NCI-H1436 (cell line): ENCODE results near the gene ARHGAP24.

ENCODE experiments used
- DNase-seq: peaks from one replicate; lab custom pipeline; 2025; lab: John Stamatoyannopoulos, UW

The ARHGAP24 gene

DNA sequence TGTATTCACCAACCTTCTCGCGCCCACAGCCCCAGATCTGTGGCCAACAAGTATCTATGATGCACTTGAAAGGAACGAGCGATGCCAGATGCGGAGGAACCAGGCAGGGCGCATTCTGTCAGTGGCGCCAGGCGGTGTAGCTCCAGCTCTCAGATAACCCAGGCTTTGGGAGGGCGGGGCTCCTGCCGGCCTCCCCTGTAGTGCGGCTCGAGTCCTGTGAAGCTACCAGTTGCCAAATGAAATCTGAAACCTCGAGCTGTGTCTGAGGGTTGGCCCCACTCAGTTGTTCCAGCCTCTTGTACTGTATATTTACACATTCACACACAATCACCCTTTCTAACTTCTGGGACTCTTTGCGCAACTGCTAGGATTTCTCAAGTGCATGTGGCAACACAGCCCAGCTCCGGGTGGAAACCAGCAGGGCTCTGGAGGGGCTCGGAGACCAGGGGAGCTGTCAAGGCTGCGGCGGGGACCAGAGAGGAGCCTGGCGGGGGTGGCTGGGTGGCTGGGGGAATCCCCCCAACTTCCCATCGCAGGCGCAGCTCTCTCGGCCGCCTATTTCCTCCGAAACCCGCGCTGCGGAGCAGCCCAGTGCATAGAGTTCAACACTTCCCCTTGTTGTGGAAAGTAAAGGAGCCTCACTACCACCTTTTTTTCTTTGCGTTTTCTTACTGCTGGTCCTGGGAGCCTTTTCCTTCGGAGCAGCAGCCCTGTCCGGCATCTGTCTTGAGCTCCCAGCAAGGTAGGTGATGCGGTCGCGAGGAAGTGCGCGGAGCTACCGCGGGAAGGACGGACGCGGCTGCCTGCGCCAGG, at the start of gene ARHGAP24:
Gene ARHGAP24, plus strand, starts transcription at position 333 of the 813 bp plus-strand sequence.
- DNase-seq, result peak; percentile 83

DNA sequence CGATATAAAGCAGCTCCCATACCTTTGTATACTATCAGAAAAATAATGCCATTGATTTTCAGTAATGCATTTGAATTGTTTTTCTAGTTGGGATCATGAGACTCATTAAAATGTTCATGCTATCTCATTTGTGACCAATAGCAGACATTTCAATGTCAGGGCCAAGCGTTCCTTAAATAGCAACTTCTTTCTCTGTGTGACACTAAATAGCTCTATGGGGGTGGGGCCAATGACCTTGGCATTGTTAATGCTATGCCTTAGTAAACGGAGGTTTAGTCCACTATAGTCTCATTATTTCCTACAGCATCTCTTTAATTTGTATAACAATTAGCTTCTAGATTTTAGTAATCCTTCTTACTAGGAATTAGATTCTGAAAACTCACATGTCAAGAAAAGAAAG, 48.6 kb upstream of the ARHGAP24 start:
- no peak for DNase-seq

DNA sequence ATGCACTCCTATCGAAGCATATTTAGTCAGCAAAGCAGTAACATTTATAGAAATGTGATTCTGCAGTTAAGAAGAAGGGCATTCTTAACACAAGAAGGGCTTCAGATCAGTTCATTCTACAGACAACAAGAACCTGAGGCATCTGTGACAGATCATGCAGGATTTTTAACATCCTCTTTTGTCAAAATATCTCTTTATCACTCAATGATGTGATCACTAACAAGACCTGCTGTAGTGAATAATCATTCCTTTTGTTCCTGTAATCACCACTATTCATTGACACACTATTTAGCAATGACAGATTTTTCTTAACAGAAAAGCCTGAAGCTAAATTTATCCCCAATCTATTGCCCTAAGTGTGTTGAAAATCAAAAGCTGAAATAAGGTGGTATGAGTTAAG, 47.8 kb upstream of the ARHGAP24 start:
- DNase-seq, result no peak

DNA sequence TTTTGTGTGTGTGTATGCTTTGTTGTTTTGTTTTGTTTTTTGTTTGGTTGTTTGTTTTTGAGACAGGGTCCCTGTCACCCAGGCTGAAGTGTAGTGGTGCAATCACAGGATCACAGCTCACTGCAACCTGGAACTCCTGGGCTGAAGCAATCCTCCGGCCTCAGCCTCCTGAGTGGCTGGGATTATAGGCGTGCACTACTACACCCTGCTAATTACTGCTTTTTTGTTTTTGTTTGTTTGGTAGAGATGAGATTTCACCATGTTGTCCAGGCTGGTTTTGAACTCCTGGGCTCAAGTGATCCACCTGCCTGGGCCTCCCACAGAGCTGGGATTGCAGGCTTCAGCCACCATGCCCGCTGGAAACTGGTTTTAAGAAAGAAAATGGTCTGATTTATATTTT, 44.7 kb upstream of the ARHGAP24 start:
- no peak for DNase-seq

DNA sequence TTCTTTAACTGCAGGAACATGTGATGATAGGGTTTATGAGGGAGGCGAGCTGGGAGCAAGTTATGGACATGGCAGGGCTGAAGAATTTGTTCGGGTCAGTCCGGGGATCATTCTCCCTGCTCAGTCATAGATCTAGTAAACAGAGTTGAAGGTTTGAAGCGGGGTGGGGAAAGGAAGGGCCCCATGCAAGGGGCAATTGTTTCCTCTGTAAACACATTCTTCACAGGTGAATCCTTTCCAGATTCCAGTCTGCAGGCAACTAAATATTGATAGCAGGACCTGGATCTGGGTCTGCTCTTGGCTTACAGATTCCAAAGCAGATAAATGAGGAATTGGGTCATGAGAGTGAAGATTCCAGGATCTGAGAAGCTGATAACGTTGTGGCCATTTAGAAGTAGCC, 44.3 kb upstream of the ARHGAP24 start:
- no peak for DNase-seq

DNA sequence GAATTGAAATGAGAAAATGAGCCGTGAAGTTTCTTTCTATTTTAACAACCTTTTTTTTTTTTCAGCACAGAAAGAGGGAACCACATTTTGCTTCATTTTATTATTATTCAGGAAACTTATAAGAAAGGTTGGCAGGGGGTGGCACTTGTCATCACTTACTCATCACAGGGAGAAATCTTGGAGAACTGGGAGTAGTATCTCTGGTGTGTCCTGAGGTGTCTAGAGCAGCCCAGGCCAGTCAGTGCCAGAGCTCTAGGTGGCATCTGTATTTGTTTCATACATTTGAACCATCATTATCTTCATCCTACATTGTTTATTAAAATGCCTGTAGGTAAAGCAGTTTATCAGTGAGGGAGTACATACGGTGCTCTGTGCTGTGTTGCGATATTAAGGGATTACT, 43.8 kb upstream of the ARHGAP24 start:
- DNase-seq, result no peak

DNA sequence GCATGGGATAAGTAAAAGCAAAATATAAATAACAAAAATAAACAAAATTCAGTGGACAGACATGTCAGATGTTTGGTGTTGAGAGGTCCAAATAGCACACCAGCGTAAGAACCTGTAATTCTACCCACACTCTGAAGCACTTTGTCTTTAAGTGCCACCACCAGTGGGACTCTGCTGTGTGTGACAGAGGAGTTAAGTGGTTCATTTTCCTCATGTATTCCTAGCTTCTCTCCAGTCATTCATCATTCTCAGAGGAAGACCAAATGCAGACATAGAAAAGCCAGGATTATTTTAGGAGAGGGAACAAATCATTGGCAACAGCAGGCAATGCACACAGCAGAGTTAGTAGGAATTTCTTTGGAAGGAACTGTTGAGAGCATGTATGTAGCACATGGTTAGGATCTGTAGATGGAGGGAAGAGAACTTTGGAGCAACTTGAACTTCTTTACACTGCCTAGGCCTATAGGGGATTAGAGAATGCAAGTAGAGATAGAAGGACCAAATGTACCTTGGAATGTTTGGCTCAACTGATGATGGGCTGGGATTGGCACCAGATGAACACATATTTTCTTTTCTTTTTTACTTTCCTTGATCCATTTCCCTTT, 43.0 kb upstream of the ARHGAP24 start:
- DNase-seq, result no peak

DNA sequence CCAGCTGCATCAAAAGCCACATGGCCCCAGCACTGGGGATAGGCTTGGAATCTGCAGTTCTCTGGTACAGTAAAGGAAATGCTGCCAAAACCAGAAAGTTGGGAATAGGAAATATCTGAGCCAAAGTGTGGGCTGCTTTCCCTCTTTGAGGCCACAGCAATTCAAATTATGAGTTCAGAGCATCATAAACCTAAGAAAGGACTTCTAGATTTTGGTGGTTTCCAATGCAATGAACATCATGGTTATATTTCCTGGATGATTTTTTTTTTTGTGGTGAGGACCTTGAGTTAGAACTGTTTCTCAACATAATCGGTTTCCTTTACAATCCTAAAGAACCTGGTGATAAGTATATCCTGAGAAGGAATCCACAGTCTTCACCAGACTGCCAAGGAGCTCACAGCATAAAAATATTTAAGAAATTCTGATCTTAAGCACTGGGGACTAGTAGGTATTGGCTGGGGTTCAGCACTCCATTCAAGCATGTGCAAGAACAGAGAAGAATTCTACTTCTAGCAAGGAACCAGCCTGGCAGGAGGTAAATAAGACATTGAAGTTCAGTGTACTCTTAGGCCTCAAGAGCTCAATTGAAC, 29.8 kb upstream of the ARHGAP24 start:
- DNase-seq, result no peak

DNA sequence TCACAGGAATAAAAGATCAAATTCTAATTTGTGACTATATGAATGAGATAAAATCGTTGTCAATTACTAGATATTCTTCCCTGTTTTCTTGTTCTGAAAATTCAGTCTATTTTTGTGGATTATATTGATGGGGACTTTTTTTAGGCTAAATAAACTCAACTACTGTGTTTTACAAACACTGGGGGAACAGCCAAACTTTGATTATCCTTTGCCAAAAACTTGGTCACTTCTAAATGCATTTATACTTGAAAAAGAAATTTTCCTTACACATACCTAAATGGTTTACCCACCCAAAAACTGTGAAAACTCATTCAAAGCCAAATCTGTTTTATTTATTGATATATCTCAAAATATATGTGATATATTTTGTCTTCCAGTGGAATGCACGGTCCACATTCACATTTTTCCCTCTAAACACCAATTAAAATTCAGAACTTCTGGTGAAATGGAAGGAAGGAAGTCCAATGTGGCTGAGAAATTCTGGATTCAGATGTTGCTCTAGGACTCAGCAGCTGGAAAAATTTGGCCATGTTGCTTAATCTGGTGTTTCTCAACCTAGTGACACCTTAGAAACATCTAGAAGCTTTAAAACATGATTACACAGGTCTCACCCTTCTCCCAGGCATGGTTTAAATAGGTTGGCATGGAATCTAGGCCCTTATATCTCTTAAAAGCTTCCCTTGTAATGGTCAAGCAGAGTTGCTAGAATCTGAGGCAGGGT, 28.6 kb upstream of the ARHGAP24 start:
- DNase-seq, result no peak

DNA sequence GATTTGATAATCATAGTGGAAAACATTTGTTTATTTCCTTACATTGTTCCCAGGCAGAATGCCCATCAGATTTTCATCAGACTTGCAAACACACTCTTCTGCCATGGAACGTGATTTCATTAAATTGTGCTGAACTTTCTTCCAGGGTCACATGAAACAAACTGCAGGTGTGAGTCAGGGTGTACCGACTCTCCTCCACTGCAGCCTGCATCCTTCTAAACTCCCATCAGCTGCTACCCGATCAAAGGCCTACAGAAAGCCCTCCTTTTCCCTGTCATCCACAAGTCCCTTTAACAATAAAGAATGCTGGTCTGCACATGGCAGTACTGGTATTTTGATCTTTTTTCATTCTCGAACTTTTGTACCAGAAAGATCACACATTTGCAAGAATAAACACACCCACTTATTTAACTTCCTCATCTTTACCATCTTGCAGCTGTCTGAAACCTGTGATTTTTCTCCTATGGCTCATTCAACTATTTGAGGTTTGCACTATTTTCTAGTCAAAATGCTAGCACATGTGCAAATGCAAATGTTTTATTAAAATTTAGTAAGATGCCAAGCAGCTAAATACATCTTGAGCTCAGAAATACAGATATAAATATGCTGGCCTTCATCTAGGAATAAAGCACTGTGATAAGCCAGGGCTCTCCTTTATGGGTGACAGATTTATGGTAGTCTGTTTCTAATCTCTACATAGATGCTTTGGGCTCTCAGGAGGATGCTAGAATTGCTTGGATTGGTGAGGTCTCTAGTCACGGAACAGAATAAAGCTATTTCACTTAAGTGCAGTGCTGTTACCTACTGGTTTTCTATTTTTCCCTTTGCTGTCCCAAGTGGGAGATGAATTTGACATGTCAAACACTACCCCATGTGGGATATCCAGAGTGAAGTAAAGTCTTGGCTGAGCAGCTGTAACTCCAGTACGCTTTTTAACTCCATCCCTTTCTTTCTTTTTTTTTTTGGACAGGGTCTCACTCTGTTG, 25.8 kb upstream of the ARHGAP24 start:
- no peak for DNase-seq

DNA sequence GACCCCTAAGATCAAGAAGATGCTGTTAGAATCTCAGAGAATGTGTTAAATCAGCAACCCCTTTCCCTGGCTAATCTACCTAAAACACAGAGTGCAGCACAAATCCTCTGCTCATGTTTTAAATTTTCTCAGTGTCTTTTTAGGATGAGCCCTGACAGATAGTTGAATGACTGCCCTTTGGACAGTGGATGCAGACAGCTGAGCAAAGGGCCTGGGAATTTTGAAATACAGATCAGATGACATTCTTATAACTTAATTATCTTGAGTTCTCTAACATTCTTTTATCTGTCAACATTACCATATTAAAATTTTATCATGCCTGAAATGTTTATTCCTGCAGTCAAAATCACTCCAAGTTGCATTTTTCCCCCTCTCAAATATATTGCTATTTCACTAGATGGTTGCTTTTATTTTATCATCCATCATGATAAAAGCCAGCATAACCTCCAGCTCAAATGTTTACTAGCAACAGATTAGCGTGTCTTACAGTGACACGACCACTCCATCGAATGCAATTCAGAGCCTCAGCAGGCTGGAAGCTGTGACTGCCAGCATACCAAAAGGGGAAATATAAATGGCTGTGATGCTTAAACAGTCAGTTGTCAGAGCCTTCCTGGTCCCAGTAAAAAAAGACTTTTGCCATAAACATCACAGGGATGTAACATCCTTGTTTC, 22.8 kb upstream of the ARHGAP24 start:
- no peak for DNase-seq

DNA sequence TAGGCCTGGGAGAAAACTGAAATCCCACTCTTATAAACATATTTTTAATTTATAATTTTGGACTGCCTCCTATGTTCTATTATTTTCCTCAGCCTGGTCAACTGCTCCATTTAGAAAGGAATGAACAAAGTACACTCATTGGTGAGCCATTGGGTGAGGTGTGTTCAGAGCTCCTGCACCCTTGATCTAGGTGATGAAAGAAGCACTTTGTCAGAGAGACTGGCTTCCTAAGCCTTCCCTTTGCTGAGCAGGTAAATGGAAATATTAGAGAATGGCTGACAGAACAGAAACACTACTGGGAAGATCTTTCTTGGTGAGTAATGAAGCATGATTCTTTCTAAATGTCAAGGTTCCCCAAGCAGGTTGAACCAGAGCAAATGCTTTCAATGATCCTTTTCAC, 19.0 kb upstream of the ARHGAP24 start:
- no peak for DNase-seq

DNA sequence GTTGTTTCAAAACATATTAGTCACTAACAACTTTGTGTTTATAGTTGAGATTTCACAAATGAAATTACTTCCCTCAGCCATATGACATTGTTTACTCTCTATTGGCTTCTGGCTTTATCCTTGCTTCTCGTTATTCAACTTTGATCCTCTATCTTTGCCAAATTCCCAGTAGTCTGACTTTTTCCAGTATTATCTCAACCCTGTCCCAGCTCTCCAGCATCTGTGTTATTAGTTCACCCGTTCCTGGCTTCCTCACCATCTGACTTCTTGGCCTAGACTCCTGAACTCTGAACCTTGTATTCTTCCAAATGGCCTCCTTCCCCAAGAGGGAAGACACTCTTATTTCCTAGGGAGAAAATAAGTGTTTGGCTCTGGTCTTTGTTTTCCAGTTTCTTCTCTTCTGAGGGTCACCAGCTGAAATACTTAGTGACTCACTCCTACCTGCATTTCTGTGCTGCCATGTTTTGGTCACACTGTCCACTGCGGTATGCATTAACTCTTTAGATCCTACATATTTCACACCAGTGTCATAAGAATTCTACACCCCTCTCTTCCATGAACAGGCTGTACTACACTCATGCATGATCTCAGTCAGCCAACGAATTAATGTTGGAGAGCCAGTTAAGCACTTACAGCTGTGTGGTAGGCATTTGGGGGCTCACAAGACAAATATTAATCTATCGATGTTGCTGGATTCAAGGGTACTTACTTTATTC, 17.0 kb upstream of the ARHGAP24 start:
- no peak for DNase-seq

DNA sequence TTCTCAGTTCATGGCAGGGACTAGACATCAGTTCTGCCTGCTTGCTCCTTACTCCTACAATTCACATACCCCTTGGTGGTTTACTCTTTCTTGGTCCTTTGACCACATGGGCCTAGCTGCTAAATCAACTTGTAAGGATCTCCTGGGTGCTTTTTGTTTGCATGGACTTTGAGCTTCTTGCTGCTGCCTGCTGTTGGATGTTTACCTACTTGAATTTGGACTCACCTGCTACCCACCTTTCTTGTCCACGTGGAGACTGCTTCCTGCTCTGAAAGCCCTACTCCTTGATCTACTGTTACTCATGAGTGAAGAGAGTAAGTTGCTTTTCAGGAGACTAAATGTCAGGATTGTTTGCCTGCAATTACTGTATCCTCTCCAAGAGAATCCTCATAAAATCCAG, 15.2 kb upstream of the ARHGAP24 start:
- no peak for DNase-seq

DNA sequence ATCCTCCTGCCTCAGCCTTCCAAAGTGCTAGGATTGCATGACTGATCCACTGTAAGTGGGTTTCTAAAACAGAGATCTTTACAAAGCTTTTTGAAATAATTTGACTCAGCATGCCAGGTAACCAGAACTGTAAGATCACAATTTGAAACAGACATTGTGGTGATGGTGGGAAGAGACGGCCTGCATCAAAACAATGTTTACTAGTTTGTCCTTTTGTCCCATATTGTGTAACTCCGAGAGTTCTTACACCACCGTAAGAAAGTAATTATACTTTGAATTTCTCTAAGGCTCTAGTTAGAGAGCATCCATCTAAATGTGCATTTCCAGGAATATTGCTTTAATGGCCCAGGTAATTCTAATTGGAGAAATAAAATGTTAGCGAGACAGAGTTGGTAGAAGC, 594 bp upstream of the ARHGAP24 start:
- no peak for DNase-seq

DNA sequence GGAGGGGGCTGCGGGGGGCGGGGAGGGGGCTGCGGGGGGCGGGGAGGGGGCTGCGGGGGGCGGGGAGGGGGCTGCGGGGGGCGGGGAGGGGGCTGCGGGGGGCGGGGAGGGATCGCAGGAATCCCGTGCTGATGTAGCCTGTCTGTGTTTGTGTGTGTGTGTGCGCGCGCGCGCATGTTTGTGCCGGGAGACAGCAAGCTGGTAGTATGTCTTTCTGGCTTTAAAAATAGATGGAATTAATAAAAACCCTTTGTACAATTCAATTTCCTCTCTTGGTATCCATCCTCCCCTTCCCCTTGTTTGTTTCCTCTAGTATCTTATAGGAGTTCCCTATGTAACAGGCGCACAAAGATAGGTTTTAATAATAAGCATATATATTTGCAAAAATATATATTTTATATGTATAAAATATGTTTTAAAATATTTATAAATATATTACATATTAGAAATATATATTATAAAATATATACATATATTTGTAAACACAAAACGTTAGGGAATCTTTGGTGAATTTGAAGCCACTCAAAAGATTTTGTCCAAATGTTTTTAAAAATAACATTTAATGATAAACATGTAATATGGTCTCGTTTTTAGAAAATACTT, 782 bp downstream of the ARHGAP24 start:
- peak; percentile 45 for DNase-seq

DNA sequence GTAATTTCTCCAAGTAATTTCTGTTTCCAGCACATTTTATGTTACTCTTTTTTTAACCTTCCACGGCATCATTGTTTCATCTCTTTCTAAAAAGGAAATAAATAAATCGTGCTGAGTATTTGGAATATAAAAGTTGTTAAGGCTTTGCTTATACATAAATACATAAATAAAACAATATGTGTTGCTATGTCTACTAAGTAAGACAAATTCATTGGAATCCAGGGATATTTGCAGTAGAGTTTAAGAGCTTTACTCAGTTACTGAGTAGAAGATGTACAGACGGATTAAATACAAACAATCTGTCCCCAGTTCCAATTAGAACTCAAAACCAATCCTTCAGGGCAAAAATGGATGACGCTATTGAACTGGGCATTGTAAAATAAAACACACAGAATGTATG, 1.4 kb downstream of the ARHGAP24 start:
- DNase-seq, result no peak

DNA sequence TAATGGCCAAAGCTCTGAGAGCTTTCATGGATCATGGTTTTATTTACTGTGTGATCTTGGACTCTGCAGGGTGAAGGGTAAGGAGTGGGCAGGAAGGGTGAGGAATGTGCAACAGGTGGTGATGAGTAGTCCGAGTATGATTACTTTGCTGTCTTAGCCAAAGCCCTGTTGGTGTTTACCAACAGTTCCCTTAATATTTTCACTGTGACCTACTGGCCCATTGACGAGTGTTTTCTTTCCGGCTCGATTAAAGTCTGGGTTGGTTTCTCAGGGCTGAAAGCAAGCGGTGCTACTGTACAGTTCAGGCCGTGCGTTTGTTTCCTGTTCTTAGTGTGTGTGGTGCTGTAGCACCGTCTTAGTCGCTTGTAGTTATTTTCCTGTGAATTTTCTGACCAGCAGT, 2.6 kb downstream of the ARHGAP24 start:
- no peak for DNase-seq

DNA sequence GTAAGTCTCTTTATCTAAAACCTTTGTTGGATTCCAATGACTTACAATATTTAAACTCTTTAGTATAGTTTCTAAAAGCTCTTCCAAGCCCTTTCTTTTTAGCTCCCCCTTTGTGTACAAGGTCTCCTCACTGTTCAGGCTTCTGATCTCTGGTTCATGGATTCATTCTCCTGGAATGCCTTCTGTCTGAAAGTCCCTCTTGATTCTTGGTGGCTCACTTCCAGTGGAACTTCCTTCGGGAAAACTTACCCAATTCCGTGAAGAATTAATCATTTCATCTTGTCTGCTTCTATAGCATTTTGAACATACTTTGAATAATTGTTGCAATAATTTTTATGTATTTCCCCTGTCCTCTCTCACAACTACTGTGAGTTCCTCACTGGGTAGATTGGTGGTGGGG, 3.6 kb downstream of the ARHGAP24 start:
- no peak for DNase-seq
